Measurements from ENCODE around the gene GATA3. TPM values are rescaled to one million over a fixed set of nuclear protein-coding genes. Genes with fewer than 3 reads are reported as not detected.
A peak's percentile ranks its signal among the peaks of the same experiment; 100 is the strongest.

The GATA3 gene
- total RNA-seq, 1 donor from 2014 or later: under 0.01 TPM

- H3K36me3 ChIP-seq (ENCODE audit: control insufficient read depth, insufficient read depth, low read length): no peaks in the 10 kb centered on the region
- DNase-seq (ENCODE audit: low read depth) (no peak), FAIRE-seq (no peak)
- H3K27me3 ChIP-seq (ENCODE audit: control insufficient read depth, insufficient read depth, low read length): no peaks in the 10 kb centered on the region
- no peak for TF ChIP-seq CTCF (IDR thresholded peaks at IDR 0.05; ENCODE audit: insufficient read depth, low read length, severe bottlenecking)
- no peak overlapping the region for H3K4me3 ChIP-seq (ENCODE audit: low read depth, low read length)
These were observed 21.1 kb downstream of the GATA3 start for GRCh38 chr10:8075282-8076260.

GRCh38 chr10:8076933-8077332 is 22.4 kb downstream of the GATA3 start:
- no peak for TF ChIP-seq CTCF (IDR thresholded peaks at IDR 0.05; ENCODE audit: insufficient read depth, low read length, severe bottlenecking)

GRCh38 chr10:8078027-8078426 is 23.5 kb downstream of the GATA3 start:
- no peak for TF ChIP-seq CTCF (IDR thresholded peaks at IDR 0.05; ENCODE audit: insufficient read depth, low read length, severe bottlenecking)
- DNase-seq (ENCODE audit: low read depth) (no peak), FAIRE-seq (no peak)
- no peak overlapping the region for H3K4me3 ChIP-seq (ENCODE audit: low read depth, low read length)
- H3K27me3 ChIP-seq (ENCODE audit: control insufficient read depth, insufficient read depth, low read length): no peaks in the 10 kb centered on the region
- no peaks in the 10 kb centered on the region for H3K36me3 ChIP-seq (ENCODE audit: control insufficient read depth, insufficient read depth, low read length)

More at GRCh38 chr10:8076933-8077332, 22.4 kb downstream of the GATA3 start:
- no peak overlapping the region for H3K4me3 ChIP-seq (ENCODE audit: low read depth, low read length)
- no peaks in the 10 kb centered on the region for H3K27me3 ChIP-seq (ENCODE audit: control insufficient read depth, insufficient read depth, low read length)
- H3K36me3 ChIP-seq (ENCODE audit: control insufficient read depth, insufficient read depth, low read length): no peaks in the 10 kb centered on the region
- FAIRE-seq (no peak), DNase-seq (ENCODE audit: low read depth) (no peak)

GRCh38 chr10:8079126-8079525 is 24.6 kb downstream of the GATA3 start:
- DNase-seq (ENCODE audit: low read depth) (no peak), FAIRE-seq (no peak)
- no peak for TF ChIP-seq CTCF (IDR thresholded peaks at IDR 0.05; ENCODE audit: insufficient read depth, low read length, severe bottlenecking)
- H3K27me3 ChIP-seq (ENCODE audit: control insufficient read depth, insufficient read depth, low read length): no peaks in the 10 kb centered on the region
- H3K36me3 ChIP-seq (ENCODE audit: control insufficient read depth, insufficient read depth, low read length): no peaks in the 10 kb centered on the region
- H3K4me3 ChIP-seq (ENCODE audit: low read depth, low read length): no peak overlapping the region

- Histone ChIP-seq H3K36me3 (ENCODE audit: control insufficient read depth, insufficient read depth, low read length) (no peaks in the 10 kb centered on the region), H3K27me3 (ENCODE audit: control insufficient read depth, insufficient read depth, low read length) (no peaks in the 10 kb centered on the region), H3K4me3 (ENCODE audit: low read depth, low read length) (no peak overlapping the region)
- no peak for TF ChIP-seq CTCF (IDR thresholded peaks at IDR 0.05; ENCODE audit: insufficient read depth, low read length, severe bottlenecking)
- no peak for DNase-seq (ENCODE audit: low read depth)
- FAIRE-seq: peak; percentile 52
These were observed 30.3 kb downstream of the GATA3 start for GRCh38 chr10:8084799-8085198.

Data from bronchial epithelial cell (primary cell).